Right hindlimb (tissue), 1 donor: ENCODE results near the gene PRORP.
"Not testable (repeated sequence)": the region's sequence is repeated elsewhere in the genome, so short reads cannot be mapped to it uniquely, and the experiment has no call there.

Experiments
- DNase-seq: peaks from one replicate; pipeline ENCODE4 v3.0.0-alpha.2; 2018

The PRORP gene

DNA sequence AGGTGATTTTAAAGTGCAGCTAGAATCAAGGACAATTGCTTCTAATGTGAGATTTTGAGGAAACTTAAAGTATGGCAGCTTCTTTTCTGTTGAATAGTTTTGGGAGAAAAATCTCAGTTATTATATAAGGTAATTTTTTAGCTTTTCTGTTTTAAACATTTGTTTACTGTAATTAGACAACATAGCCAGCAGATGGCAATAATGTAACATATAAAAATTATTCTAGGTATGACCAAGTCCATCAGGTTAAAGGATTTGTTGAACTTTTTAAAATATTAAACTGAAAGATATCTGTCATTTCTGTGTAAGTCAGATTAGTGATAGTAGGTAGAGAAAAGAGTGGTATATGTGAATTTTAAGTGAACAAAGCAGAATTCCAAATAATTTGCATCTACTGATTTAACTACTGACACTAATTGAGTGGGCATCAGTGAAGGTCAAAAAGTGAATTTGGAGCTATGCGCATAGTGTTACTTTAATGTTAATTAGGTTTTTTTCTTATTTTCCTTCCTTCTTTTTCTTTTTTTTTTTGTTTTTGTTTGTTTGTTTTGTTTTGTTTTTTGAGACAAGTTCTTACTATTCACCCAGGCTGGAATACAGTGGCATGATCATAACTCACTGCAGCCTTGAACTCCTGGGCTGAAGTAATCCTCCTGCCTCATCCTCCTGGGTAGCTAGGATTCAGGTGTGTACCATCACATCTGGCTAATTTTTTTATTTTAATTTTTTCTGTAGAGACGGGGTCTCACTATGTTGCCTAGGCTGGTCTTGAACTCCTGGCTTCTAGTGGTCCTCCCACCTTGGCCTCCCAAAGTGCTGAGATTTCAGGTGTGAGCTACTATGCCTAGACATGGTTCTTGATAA lies 18.6 kb downstream of the PRORP start:
- no peak for DNase-seq

DNA sequence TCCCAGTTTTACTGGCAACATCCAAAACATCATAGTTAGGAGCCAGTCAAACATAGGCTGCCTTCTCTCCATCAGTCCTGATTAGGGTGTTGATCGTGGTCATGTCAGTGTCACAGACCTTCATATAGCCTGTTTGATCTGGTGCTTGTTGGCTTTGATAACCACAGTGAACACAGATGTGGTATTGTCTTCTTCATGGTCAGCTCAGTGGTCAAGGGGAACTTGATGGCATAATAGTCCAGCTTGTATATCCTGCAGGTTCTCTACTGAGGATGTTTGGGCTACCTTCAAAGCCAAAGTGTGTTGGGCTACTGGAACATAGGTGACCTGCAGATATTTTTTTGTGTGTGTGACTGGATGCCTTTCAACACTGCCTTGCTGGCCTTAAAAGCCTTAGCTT lies 21.7 kb downstream of the PRORP start:
- DNase-seq = no peak

DNA sequence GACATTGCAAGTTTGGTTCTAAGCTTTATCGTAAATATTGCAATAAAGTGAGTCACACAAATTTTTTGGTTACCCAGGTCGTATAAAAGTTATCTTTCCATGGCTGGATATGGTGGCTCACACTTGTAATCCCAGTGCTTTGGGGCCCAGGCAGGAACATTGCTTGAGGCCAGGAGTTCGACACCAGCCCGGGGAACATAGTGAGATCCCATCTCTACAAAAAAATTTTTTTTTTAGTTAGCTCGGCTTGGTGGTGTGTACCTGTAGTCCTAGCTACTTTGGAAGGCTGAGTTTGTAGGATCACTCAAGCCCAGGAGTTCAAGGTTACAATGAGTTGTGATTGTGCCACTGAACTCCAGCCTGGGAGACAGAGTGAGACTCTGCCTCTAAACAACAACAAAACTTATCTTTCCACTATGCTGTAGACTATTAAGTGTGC lies 24.4 kb downstream of the PRORP start:
- no peak for DNase-seq

DNA sequence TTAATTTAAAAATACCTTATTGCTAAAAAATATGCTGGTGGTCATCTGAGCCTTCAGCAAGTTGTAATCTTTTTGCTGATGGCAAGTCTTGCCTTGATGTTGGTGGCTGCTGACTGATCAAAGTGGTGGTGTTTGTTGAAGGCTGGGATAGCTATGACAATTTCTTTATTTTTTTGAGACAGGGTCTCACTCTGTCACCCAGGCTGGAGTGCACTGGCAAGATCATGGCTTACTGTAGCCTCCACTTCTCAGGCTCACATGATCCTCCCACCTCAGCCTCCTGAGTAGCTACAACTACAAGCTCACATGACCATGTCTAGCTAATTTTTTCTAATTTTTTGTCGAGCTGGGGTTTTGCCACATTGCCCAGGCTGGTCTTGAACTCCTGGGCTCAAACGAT lies 24.8 kb downstream of the PRORP start:
- no peak for DNase-seq

DNA sequence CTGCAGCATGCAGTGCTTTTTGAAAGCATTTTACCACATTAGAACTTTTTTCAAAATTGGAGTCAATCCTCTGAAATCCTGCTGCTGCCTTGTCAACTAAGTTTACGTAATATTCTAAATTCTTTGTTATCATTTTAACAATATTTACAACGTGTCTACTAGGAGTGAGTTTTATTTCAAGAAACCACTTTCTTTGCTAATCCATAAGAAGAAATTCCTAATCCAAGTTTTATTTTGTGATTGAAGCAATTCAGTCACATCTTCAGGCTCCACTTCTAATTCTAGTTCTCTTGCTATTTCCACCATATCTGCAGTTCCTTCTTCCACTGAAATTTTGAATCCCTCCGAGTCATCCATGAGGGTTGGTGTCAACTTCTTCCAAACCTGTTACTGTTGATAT lies 25.4 kb downstream of the PRORP start:
- no peak for DNase-seq

DNA sequence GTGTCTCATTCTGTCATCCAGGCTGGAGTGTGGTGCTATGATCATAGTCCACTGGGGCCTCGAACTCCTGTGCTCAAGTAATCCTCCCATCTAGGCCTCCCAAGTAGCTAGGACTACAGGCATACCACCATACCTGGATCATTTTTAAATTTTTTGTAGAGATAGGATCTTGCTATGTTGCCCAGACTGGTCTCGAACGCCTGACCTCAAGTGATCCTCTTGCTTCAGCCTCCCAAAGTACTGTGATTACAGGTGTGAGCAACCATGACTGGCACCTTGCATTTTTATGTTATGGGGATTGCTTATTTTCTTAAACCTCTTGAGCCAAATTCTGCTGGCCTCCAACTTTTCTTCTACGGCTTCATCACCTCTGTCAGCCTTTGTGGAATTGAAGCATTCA lies 26.9 kb downstream of the PRORP start:
- no peak for DNase-seq

DNA sequence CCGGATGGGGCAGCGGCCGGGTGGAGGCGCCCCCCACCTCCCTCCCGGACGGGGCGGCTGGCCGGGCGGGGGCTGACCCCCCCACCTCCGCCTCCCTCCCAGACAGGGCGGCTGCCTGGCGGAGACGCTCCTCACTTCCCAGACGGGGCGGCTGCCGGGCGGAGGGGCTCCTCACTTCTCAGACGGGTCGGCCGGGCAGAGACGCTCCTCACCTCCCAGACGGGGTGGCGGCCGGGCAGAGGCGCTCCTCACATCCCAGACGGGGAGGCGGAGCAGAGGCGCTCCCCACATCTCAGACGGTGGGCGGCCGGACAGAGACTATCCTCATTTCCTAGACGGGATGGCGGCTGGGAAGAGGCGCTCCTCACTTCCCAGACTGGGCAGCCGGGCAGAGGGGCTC lies 30.2 kb downstream of the PRORP start:
- DNase-seq = not testable (repeated sequence)

DNA sequence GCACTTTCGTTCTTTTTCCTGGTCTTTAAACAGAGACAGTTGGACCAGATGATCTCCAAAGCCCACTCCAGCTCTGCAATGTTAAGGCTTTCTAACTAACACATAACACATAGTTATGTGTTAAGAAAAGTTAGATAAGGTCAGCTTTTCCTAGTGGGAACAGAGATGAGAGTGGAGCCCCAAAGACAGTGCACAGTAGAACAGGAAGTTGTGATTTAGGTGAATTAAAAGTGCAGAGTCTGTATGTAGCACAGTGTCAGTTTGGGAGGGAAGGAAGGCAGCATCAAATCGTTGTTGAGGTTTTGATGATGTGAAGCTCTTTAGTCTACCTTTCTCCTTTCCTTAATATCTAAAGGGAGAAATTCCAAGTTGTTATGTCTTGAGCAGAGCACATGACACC lies 31.7 kb downstream of the PRORP start:
- no peak for DNase-seq

DNA sequence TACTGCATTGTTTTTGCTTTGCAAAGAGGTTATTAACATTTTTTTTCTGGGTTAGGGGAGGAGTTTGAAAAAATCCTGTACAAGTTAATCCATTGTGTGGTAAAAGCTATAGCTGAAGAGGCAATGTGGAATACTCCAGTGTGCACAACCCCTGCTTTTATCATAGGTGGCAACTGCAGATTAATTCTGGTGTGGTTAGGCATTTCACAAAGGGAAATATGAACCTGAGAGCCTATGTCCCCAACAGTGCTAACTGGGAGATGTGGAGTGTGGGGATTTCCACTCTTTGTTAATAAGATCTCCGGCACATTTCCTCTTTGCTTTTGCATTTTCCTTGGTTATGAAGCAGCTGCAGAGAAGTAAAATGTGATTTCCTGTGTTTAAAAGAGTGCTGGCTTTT lies 33.6 kb downstream of the PRORP start:
- DNase-seq = no peak

DNA sequence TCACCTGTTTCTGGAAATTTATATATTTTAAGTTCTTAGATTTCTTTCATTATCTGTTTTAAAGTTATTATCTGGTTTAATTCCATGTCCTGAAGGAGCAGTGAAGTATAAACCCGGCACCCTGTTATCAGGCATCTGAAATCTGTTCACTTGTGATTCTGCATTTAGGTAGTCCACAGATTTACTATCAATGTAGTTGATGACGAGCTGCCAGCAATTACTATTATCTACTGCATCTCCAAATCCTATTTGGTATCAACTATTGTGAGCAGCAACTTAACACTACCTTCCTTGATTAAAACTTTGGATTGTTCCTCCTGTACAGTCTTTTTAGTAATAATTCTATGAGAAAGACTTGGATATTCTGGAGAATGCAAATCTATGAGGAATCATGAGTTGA lies 36.1 kb downstream of the PRORP start:
- DNase-seq = no peak

DNA sequence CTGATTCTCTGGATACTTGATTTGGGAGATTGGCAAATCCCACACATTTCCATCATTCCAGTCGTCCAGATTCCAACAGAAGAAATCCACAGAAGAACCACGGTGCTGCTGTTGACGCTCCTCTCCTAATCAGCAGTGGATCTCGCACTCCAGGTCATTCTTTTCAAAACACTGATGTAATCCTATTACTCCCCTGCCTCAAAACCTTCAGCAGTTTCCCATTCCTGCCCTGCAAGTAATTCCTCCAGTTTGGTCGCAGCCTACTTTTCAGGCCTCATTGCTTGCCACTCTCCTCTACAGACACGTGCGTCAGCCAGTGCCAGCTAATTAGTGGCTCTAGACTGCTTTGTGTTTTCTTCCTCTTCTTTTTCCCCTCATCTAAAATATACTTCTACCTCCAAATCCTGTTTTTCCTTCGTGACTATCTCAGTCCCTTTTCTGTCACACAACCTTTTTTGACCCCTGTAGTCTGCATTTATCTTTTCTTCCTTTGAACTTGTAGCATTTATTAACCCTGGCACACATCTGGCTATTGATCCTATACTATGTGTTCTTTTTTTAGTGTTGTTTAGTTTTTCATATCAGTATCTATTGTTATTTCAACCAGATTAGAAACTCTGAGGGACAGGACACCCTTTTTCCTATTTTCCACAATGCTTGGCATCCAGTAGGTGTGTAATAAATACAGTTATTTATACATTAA lies 36.8 kb downstream of the PRORP start:
- no peak for DNase-seq

DNA sequence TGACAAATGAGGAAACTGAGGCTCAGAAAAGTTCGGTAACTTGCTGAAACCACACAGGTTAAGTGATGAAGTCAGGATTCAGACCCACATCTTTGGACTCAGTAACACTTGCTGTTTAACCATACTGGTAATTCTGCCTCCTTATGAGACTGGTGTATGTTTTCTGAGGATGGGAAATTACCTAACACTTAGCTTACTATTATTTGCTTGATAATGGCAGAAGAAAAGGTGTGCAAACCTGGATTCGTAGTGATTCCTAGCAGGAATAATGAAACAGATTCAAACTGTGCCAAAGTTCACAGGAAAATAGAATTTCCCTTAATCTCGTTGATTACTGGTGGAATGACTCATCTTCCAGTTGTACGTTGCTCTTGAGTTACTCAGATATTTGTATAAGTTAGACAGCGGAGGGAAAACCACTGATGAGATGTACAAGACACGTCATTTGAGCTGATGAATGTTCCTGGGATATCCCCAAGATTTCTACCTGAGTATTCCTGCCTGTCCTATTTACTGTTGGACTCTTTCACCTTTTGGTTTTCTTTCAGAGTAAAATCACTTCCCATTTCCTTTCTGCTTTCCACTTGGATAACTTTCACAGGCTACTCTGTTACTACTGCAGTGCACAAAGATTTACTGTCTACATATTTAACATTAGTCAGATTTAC lies 37.5 kb downstream of the PRORP start:
- DNase-seq = no peak

DNA sequence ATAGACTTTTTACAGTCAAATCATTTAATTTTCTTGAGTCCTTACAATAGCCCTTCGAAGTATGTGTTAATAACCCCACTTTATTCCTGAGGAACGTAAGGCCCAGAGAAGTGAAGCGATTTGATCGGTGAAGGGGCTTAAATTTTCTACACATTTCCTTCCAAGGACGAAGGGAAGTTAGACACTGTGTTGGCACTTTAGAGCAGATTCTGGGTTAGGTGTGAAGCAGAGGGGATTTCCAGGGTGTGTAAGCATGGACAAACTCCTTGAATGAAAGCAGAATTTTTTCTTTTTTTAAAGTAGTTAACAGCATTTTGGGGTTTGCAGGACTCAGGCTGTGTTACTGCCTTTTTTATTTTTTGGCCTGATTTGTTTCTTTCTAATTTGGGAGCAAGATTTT lies 38.9 kb downstream of the PRORP start:
- no peak for DNase-seq

DNA sequence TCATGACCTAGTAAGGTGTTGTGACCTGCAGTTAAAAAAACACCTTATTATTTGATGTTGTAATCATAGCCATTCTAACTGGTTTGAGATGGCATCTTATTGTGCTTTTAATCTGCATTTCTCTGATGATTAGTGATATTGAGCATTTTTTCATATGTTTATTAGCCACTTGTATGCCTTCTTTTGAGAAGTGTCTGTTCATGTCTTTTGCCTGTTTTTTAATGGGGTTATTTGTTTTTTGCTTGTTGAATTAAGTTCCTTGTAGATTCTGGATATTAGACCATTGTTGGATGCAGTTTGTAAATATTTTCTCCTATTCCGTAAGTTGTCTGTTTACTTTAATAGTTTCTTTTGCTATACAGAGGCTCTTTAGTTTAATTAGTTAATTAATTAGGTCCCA lies 41.0 kb downstream of the PRORP start:
- no peak for DNase-seq

DNA sequence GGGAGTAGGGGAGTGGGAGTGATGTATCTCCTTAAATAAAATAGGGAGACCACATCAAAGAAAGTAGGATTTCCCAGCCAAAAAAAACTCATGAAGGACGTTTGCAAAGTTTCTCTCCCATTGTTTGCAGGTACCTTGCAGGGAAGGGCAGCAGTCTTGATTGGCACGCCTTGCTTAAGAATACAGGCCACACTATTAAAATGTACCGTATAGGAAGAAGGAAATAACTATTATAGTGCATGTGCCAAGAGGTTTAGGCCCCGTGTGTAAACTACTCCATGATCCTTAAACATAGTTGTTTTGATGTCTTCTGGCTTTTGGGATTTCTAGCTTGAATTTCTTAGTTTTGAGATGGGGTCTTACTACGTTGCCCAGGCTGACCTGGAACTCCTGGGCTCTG lies 42.5 kb downstream of the PRORP start:
- DNase-seq = no peak

DNA sequence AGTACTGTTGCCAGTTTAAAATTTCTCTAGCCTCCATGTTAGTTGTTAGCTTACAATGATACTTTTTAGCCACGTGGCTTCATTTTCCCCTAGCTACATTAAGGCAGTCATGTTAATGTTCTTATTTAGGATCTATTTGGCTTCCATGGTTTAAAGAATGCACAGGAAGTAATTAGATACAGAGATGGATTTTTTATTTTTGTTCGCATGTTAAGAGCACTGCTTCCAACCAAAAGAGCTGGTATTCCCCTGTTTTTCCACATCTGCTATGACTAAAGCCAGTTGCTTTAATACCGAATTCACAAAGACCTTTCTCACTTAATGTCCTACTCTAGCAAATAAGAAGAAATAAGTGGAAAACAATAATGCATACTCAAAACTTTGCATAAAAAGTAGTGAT lies 45.1 kb downstream of the PRORP start:
- no peak for DNase-seq
